B cell (primary cell): ENCODE results near the gene CRMP1.

Experiments
- CTCF ChIP-seq: fragments of 200-600 bp; IDR thresholded peaks from one replicate; pipeline ENCODE4 v1.8.0; 2022; ENCODE audit warnings: antibody characterized with exemption, mild to moderate bottlenecking
- EZH2 ChIP-seq: IDR thresholded peaks from 2 replicates; pipeline ENCODE4 v1.6.1; 2012; ENCODE audit warnings: borderline replicate concordance, low read depth, mild to moderate bottlenecking, moderate library complexity, low read length; ENCODE audit not compliant: insufficient read depth, poor library complexity, severe bottlenecking

GRCh38 chr4:5877392-5877791 lies 15.5 kb downstream of the CRMP1 start:
- TF ChIP-seq CTCF, result no peak
- no peak for TF ChIP-seq EZH2
